HG02642 (cell line): ENCODE results near the gene SYF2.
"Not testable (repeated sequence)": the region's sequence is repeated elsewhere in the genome, so short reads cannot be mapped to it uniquely, and the experiment has no call there.

ENCODE experiments used
- ATAC-seq: cut with Tn5 transposase; IDR thresholded peaks from one replicate; pipeline ENCODE4 v1.9.1; 2021; ENCODE audit warnings: mild to moderate bottlenecking; ENCODE audit not compliant: unreplicated experiment, poor library complexity

The SYF2 gene

GRCh38 chr1:25232027-25232865 is at the start of gene SYF2:
TSS of gene SYF2 (minus strand) at chr1:25232502. CDS start at chr1:25232467, 35 bp downstream.
- peak; percentile 74 for ATAC-seq

DNA sequence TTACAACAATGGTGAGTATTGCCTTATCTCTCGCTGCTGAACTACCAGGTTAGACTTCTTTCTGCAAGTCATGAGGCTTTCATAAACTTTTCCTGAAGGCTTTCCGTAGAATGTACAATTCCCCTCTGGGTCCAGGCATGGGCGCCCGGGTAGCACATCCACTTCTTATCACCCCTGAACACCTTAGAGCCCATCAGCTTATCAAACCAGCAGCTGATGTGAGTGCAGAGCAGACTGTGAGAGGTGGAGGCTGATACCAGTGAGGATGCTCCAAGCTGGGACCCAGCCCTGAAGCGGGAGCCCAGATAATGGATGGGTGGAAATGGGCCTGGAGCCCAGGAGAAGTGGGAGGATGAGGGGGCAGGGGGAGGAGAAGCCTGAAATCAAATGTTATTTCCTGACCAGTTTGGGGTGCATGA is 47.4 kb upstream of the SYF2 start:
- not testable (repeated sequence) for ATAC-seq

- not testable (repeated sequence) for ATAC-seq
These were observed 46.5 kb upstream of the SYF2 start for GRCh38 chr1:25278790-25279189.

- not testable (repeated sequence) for ATAC-seq
These were observed 46.1 kb upstream of the SYF2 start for GRCh38 chr1:25278358-25278757.

GRCh38 chr1:25277295-25277694 is 45.0 kb upstream of the SYF2 start:
- ATAC-seq, result not testable (repeated sequence)

DNA sequence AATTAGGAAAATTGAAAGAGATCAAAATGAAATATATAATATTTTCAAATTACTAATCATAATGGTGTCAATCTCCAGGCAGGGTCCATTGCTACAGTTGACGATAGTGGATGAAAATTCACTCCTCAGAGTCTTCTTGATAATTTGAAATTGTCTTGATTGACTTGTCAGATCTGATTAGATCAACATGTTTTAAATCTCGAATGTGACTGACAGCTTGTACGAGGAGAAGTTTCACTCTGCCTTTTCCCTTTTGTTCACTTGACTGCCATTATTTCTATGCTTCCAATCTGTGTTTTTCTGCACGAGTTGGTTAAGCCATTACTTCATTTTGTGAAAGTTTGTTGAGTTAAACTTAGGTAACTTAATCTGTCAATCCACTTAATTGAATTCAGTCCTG is 43.3 kb upstream of the SYF2 start:
- not testable (repeated sequence) for ATAC-seq

GRCh38 chr1:25272238-25272637 is 39.9 kb upstream of the SYF2 start, which contains the start of gene RHD:
TSS of gene RHD (plus strand) at chr1:25272509. CDS start at chr1:25272548, 39 bp downstream.
- not testable (repeated sequence) for ATAC-seq

DNA sequence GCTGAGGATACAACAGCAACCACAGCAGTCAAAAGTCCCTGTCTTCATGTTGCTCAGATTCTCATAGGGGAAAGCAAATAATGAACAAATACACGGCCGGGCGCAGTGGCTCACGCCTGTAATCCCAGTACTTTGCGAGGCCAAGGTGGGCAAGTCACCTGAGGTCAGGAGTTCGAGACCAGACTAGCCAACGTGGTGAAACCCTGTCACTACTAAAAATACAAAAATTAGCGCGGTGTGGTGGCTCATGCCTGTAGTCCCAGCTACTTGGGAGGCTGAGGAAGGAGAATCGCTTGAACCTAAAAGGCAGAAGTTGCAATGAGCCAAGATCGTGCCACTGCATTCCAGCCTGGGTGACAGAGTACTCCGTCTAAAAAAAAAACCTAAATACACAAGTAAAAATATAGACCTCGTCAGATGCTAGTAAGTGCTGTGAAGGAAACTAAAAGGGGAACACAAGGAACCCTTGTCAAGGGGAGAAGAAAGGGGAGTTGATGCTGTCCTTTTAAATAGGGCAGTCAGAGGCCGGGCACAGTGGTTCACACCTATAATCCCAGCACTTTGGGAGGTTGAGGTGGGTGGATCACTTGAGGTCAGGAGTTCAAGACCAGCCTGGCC is 36.0 kb upstream of the SYF2 start:
- ATAC-seq, result not testable (repeated sequence)

DNA sequence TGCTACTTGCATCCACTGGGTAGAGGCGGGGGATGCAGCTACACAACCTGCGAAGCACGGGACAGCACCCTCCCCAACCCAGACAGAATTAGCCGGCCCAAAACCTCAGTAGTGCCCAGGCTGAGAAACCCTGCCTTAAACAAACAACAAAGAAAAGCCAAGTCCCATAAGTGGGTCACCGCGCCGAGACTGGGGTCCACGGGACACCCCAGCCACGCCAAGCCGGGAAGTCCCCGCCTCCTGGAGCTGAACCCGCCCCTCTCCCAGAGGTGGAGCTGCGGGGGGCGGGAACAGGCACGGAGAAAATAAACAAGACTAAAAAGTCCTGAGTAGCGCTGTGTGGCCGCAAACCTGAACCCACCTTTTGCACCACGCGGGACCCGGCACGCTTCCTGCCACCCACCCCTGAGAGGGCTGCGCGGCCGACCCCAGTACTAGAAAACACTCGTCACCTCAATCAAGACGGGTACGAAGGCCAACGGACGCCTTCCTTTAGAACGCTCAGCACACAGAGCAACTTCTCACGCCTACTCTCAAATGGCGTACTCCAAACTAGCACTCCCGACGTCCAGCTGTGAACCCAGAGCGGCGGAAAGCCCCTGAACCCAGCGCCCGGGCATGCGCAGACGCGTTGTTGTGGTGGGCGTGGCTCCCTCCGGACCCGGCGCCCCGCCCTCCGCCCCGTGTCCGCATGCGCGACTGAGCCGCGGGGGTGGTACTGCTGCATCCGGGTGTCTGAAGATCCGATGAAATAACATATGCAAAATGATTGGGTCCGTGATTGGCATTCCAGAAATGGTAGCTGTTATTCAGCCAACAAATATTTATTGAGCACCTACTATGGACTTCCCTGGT is 35.2 kb upstream of the SYF2 start:
- ATAC-seq, result peak; percentile 81

DNA sequence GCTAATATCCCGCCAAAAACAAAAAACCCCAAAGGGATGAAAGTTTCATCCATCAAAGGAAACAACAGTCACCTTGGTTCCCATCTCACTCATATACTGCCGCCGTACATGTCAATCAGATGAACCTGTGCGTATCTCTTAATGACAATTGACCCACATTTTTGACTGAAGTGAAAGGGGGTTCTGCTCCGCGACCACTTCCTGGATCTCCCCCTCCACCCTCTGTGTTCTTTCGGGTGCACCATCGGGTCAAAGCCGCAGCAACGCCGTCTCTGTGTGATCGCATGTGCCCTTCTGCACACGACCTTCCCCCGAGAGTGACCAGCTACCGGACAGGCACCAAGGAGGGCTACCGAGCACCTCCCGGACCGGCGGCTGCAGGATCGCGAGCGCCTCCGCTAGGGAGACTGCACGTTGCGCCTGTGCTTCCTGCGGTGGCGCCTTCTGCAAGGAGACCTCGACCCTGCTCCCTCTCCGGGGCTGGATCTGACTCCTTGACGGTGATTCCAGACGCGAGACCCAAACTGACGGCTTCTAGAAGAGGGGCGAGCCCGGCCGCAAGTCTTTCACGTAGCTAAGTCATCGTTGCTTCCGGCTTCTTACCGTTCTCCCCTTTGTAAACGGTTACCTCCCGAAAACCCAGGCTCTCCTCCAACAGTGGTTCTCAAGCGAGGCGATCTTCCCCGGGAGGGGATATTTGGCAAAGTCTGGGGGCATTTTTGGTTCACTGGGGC is 34.4 kb upstream of the SYF2 start:
- ATAC-seq, result peak; percentile 41

DNA sequence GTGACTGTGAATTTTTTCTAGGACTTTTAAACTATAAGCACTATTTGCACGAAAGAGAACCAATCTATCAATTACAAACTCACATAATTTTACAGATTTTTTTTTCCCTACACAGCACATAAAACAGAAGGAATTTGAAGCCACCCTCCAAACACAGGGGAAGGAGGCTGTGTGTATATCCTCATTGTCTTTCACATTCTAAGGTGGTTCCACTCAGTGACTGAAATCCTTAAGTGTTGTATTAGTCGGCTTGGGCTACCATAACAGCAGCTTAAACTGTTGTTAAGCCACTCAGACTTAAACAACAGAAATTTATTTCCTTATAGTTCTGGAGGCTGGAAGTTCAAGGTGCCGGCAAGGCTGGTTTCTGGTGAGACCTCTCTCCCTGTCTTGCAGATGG is 28.0 kb upstream of the SYF2 start:
- not testable (repeated sequence) for ATAC-seq

DNA sequence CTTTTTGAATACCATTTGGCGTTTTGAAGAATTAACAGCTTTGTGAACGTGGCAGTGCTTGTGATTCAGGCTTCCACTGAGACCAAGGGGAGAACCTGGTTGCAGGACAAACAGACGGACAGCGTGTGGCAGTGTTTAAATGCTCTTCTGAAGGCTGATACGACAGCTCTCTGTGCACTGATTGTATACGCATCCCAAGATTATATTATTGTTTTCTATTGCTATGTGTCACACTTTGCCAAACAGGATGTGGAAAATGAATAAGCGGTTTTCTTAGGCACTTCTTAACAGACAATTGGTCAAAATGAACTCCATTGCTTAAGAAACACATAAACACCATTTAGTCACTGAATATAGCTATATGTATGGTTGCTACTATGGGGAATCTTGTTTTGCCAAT is 27.5 kb upstream of the SYF2 start:
- ATAC-seq, result not testable (repeated sequence)

GRCh38 chr1:25257196-25257595 is 24.9 kb upstream of the SYF2 start:
- no peak for ATAC-seq

GRCh38 chr1:25256578-25256965 is 24.3 kb upstream of the SYF2 start:
- no peak for ATAC-seq

GRCh38 chr1:25255706-25256577 is 23.6 kb upstream of the SYF2 start:
- ATAC-seq, result no peak

DNA sequence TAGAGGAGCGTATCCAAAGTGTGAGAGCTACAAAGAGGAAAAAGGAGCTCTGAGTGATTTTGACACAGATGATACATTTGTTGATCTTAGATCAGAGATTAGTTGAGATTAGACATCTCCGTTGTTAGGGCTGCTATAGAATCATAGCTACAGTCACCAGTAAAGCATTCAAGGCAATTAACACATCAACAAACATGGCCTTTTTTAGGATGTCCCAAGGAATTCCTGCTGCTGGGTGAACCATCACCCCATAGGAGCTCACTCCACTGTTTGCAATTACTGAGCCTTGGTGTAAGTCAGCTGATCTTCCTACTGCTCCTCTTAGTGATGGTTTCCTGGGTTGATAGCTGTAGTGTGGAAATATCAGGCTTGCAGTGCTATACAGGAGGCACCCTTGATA is 21.6 kb upstream of the SYF2 start:
- ATAC-seq, result no peak

DNA sequence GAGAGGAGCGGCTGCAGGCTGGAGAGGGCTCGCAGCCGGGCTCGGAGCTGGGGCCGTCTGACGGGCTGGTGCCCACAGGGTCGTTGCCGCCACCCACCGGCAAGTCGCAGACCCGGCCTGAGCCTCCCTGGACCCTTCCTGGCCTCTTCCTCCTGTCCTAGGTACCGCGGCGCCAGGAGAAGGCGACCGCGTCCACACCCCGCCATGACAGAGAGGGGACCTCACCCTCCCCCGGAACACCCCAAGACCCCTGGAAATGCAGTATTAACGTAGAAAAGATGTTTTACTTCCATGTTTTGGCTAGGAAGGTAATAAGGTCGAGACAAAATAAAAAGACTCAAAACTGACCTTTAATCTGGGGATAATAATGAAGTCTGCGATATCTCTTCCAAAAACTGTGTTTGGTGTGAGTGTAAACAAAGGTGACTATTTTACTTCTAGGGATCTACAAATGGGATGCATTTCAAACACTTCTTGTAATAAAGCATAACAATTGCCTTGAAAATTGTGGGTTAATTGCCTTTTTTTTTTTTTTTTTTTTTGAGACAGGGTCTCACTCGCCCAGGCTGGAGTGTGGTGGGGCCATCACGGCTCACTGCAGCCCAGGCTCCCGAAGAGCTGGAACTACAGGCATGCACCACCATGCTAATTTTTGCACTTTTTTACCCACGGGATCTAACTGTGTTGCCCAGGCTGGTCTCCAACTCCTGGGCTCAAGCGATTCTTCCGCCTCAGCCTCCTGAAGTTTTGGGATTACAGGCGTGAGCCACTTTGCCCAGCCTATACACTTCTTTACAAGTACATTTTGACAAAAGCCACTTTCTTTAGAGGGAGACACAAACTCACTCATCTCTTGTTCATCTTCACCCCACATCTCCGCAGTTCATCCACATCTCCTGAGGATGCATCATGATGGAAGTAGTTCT is 15.8 kb upstream of the SYF2 start:
- peak; percentile 42 for ATAC-seq
